GM18519 (cell line): ENCODE data around the gene ASMTL.
A peak's percentile ranks its signal among the peaks of the same experiment; 100 is the strongest.
"Not testable (repeated sequence)": the region's sequence is repeated elsewhere in the genome, so short reads cannot be mapped to it uniquely, and the experiment has no call there.

Source experiments
- ATAC-seq: cut with Tn5 transposase; IDR thresholded peaks from one replicate; pipeline ENCODE4 v1.9.1; 2021; ENCODE audit warnings: mild to moderate bottlenecking, moderate library complexity; ENCODE audit not compliant: unreplicated experiment, low FRiP score

ASMTL gene

GRCh38 chrX:1391370-1391706, 61.4 kb downstream of the ASMTL start:
- ATAC-seq, result peak; percentile 33

DNA sequence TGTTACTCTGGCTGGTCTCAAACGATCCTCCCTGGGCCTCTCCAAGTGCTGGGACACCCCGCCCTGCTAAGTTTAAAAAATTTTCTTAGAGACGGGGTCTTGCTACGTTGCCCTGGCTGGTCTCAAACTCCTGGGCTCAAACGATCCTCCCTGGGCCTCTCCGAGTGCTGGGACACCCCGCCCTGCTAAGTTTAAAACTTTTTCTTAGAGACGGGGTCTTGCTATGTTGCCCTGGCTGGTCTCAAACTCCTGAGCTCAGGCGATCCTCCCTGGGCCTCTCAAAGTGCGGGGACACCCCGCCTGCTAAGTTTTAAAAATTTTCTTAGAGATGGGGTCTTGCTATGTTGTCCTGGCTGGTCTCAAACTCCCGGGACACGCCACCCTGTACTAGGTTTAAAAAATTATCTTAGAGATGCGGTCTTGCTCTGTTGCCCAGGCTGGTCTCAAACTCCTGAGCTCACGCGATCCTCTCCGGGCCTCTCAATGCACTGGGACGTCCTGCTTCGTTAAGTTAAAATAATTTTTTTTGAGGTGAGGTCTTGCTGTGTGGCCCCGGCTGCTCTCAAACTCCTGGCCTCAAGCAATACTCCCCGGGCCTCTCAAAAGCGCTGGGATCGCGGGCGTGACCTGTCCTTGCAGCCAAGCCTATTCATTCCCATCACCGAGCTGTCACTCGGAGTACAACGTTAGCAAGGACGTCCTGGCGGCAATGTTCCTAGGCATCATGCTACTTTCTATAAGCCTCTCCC, 61.9 kb downstream of the ASMTL start:
- no peak for ATAC-seq

DNA sequence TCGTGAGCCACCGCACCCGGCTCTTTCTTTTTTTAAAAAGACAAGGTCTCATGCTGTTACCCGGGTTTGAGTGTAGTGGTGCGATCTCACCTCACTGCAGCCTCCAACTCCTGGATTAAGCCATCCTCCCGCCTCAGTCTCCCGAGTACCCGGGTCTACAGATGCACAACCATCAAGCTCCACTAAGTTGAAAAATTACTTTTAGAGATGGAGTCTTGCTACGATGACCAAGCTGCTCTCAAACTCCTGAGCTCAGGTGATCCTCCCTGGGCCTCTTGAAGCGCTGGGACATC, 62.8 kb downstream of the ASMTL start:
- ATAC-seq, result no peak

GRCh38 chrX:1389181-1389992, 63.3 kb downstream of the ASMTL start:
- no peak for ATAC-seq

- no peak for ATAC-seq
Measured at GRCh38 chrX:1388651-1389050, 64.1 kb downstream of the ASMTL start.

GRCh38 chrX:1387141-1387776, 65.5 kb downstream of the ASMTL start:
- ATAC-seq, result no peak

- ATAC-seq, result no peak
Measured at GRCh38 chrX:1386338-1387127, 66.2 kb downstream of the ASMTL start.

- ATAC-seq, result no peak
Measured at GRCh38 chrX:1385253-1386223, 67.2 kb downstream of the ASMTL start.

DNA sequence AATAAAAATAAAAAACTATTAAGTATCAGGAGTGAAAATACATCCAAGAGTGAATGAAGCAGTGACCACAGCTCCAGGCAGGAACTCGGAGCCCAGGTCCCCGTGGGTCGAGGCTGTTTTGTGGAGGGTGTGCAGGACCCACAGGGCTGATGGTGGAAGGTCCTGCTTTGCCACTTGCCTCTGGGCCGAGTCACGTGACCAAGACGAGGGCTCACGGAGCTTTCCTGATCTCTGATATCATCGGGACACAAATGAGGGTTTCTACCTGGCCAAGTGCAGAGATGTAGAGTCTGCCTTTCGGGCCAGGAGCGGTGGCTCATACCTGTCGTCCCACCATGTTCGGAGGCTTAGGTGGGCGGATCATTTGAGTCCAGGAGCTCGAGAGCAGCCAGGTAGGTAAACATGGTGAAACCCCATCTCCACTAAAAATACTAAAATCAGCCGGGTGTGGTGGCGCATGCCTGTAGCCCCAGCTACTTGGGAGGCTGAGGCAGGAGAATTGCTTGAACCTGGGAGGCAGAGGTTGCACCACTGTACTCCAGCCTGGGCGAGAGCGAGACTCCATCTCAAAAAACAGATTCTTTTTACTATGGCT, 68.0 kb downstream of the ASMTL start:
- ATAC-seq, result no peak

DNA sequence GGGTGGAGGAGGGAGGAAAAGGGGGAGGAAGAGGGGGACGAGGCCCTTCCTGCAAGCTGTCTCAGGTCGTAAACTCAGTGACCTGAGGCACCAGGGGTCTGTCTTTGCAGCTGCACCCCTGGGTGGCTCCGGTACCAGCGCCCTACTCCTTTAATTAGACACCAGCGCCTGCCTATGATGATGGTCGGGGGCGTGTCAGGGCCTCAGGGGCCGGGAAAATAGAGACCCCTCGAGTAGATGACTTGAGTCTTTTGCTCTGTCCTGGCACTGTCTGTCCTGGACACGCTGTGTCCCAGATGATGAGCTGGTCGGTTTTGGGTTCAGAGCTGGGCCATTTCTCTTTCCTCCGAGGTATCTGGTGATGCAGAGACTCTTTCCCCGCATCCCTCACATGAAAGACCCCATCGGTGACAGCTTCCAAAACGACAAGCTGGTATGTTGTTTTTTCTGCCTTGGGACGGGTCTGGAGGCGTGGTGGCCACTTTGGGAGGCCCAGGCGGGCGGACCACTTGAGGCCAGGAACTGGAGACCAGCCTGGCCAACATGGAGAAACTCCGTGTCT, 72.0 kb downstream of the ASMTL start:
- no peak for ATAC-seq

DNA sequence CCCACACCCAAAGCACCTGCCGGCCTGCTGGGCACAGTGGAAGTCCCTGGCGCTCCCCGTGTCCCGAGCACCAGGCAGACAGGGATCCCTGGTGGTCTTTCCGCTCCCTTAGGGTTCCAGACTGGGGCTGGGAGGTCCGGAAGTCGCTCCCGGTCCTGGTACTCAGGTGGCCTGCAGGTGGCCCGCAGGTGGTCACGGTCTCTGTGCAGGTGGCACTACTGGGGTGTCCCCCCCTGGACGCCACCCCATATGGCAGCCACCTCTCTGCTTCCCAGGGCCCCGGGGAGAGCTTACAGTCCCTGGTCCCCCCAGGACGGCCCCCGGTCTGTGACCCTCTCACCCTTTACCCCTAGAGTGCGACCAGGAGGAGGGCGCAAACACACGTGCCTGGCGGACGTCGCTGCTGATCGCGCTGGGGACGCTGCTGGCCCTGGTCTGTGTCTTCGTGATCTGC, 74.4 kb downstream of the ASMTL start:
- ATAC-seq, result no peak

GRCh38 chrX:1368385-1368698, 84.4 kb downstream of the ASMTL start:
- ATAC-seq, result no peak

DNA sequence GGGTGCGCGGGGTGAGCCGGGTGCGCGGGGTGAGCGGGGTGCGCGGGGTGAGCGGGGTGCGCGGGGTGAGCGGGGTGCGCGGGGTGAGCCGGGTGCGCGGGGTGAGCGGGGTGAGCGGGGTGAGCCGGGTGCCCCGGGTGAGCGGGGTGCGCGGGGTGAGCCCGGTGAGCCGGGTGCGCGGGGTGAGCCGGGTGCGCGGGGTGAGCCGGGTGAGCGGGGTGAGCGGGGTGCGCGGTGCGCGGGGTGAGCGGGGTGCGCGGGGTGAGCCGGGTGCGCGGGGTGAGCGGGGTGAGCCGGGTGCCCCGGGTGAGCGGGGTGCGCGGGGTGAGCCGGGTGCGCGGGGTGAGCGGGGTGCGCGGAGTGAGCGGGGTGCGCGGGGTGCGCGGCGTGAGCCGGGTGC, 86.3 kb downstream of the ASMTL start:
- ATAC-seq, result not testable (repeated sequence)

GRCh38 chrX:1361910-1362309, 90.8 kb downstream of the ASMTL start:
- ATAC-seq, result no peak

DNA sequence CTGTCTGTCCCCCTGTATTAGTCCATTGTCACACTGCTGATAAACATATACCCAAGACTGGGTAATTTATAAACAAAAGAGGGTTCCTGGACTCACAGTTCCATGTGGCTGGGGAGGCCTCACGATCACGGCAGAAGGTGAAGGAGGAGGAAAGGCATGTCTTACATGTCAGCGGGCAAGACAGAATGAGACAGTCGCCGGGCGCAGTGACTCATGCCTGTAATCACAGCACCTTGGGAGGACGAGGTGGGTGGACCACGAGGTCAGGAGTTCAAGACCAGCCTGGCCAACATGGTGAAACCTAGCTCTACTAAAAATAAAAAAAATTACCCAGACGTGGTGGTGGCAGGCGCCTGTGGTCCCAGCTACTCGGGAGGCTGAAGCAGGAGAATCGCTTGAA, 91.4 kb downstream of the ASMTL start:
- no peak for ATAC-seq

DNA sequence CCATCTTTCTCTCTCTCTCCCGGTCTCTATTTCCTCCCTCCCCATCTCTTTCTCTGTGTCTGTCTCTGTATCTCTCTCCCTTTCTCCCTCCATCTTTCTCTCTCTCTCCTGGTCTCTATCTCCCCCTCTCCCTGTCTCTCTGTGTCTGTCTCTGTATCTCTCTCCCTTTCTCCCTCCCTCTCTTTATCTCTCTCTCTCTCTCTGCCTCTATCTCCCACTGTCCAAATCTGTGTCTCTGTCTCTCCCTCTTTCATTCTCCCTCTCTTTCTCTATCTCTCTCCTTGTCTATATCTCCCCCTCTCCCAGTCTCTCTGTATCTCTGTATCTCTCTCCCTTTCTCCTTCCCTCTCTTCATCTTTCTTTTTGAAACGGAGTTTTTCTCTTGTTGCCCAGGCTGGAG, 92.5 kb downstream of the ASMTL start:
- ATAC-seq, result no peak

DNA sequence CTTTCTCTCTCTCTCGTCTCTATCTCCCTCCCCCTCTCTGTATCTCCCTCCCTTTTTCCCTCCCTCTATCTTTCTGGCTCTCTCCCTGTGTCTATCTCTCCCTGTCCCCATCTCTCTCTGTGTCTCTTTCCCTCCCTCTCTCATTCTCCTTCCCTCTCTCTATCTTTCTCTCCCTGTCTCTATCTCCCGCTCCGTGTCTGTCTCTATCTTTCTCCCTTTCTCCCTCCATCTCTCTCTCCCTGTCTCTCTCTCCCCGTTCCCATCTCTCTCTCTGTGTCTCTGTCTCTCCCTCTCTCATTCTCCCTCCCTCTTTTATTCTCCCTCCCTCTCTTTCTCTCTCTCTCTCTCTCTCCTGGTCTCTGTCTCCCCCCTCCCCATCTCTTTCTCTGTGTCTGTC, 93.2 kb downstream of the ASMTL start:
- no peak for ATAC-seq

DNA sequence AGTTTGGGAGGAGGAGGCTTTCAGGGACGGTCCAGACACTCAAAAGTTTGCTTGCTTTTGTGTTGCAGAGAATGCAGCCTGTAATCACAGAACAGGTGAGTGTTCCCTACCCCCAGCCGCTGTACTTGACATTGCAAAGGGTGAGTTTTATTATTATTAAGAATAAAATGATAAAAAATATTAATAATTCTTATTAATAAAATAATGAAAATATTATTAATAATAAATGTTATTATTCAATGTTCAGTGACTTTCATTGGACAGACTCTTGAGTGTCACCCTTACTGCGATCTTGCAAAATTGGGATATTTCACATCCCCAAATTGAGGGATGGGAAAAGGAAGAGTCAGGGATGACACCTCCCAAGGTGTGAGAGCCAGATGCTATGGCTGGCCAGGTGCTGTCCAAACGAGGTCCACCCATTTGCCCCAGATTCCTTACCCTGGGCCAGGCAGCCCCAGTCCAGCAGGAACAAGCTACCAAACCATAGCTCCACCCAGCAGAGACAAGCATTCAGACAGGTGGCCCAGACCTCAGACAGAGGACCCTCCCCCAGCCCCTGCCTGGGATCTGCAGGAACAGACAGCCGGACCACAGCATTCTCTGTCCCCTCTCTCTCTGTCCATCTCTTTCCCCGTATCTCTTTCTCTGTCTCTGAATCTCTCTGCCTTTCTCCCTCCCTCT, 93.8 kb downstream of the ASMTL start:
- ATAC-seq, result no peak

GRCh38 chrX:1357993-1358392, 94.7 kb downstream of the ASMTL start:
- no peak for ATAC-seq
